ENCODE results near the gene MYT1.

Gene MYT1

GRCh38 chr20:64236137-64237088 lies 72.2 kb downstream of the MYT1 start:
- DNase-seq, result no peak

DNA sequence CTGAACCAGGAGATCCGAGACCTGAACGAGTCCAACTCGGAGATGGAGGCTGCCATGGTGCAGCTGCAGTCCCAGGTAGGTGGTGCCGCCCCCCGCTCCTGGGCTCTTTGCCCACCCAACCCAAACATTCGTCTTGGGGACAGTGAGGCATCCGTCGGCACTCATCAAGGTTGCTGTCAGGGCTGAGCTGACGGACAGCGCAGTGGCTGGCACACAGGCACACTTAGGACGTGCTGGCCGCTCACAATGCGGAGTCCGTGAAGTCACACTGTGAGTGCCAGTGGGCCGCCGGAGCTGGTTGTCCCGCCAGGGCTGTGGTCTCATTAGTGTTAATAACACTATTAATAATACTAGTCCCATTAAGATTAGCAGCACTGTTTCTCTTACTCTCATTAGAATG lies 73.1 kb downstream of the MYT1 start:
- no peak for DNase-seq

DNA sequence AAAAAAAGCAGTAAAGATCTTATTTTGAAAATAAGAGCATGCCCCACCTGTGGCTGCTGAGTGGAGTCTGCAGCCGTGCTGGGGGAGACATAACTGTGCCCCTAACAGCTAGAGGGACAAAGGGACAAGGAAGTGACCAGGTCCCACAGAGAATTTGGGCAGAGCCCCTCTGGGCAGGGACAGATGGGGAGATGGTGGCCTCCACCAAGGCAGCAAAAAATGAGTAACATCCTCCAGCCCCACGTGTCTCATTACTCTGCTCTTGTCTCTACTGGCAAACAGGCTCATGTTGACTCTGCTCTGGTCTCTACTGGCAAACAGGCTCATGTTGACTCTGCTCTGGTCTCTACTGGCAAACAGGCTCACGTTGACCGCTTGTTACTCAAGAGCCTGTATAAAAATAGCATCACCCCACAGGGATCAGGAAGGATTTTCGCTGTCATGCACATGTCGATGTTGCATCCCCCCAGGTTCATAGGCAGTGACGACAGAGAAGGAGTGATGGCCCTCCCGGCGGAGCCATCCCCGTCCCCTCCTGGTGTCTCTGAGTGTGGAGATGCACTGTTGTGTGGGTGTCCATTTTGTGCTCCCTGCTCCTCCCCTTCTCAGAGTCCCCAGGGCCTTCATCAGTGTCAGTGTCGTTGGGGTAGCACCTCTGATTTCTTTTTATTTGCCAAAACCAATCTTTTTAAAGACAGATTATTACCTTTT lies 74.0 kb downstream of the MYT1 start:
- DNase-seq, result no peak

DNA sequence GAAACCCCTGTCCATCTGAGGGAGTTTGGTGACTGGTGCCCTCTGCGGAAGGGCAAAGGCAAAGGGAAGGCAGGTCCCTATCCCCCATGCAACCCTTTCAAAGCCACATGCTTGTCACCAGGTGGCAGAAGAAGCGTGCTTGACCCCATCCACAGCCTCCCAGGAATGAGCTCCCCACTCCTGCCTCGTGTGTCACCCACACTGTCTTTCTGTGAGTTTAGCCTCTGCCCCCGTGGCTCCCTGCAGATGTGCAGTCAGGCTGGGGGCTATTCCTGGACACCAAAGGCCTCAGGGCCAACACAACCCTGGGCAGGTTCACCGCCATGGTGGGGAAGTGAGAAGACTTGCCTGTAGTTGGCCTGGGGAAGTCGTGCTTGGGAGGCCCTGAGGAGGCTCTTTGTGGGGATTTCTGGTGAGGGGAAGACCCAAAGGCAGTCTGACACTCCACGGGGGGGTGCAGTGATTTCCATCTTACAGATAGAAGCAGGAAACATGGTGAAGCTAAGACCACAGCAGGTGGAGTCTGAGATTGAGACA lies 74.7 kb downstream of the MYT1 start:
- DNase-seq, result no peak

DNA sequence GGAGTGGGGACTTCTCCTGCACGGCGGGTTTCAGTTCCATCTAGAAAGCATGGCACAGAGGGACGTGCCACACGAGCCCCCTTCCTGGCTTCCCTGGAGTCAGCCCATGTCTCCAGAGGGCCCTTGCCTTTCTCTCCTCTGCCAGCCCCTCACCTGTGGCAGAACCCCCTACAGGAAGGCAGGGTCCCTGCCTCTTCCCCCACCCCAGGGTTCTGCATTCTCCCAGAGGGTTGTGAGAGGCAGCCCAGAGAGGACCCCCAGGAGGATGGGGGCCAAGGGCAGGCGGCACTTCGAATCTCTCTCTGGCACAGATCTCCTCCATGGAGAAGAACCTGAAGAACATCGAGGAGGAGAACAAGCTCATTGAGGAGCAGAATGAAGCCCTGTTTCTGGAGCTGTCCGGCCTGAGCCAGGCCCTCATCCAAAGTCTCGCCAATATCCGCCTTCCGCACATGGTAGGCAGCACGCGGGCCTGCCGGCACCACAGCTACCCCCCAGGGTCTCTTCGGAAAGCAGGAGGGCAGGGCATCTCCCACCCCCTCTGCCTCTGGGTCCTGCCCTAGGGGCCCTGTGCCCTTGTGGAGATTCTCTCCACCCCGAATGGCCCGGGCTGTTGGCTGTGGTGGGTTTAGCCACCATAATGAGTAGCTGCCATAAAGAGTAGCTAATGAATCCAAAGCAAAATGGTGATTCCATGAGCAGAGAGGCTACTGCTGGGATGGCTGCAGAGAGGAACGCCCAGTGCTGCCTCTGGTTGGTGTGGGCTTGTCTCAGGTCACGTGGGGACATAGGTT lies 75.4 kb downstream of the MYT1 start:
- no peak for DNase-seq

GRCh38 chr20:64240243-64241015 lies 76.2 kb downstream of the MYT1 start:
- no peak for DNase-seq

DNA sequence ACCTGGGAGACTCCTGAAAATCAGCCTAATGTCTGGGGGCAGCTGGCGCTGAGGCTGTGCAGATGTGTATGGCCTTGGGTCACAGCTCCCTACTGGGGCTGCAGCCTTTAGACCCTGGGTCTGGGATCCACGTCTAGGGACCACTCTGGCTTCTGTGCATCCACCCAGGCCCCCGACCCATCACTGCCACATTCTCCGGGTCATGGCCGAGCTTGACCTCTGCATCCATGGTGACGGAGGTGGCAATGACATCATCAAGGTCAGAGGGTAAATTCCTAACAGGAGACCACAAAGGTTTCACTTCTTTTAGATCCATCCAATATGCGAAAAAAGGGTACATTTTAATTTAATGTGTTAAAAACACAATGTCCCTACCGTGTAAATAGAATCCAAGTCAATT lies 76.8 kb downstream of the MYT1 start:
- no peak for DNase-seq

DNA sequence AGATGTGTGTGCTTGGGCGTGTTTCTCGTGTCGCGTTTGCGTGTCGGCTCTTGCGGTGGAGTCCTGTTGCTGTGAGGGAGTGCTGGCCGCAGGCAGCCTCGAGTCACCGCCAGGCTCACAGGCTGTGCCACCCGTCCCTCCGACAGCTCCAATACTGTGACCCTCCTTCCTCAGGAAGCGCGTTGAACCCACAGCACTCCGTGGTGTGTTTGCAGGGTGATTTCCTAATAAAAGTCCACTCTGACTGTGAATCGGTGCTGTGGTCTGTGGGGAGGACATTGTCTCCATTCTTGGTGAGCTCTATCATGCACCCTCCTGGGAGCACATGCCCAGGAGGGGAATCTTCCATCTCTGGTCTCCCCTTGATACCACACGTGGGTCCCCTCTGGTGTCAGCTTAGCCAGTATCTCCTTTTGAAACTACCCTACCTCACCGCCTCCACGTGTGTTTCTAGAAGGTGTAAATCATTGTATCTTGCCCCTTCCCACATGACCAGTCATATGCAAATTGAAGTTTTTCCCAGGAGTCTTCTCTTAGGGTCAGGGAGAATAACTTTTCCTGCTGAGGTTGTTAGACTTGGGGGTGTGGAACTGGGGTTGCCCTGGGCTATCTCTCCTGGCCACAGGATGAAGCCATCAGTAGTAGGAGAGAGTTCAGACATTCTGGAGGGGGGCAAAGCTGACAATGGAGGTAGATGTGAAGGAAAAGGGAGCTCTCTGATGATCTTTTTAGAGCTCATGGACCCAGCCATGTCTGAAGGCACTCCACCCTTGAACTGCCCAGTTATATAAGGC lies 77.9 kb downstream of the MYT1 start:
- DNase-seq, result no peak

DNA sequence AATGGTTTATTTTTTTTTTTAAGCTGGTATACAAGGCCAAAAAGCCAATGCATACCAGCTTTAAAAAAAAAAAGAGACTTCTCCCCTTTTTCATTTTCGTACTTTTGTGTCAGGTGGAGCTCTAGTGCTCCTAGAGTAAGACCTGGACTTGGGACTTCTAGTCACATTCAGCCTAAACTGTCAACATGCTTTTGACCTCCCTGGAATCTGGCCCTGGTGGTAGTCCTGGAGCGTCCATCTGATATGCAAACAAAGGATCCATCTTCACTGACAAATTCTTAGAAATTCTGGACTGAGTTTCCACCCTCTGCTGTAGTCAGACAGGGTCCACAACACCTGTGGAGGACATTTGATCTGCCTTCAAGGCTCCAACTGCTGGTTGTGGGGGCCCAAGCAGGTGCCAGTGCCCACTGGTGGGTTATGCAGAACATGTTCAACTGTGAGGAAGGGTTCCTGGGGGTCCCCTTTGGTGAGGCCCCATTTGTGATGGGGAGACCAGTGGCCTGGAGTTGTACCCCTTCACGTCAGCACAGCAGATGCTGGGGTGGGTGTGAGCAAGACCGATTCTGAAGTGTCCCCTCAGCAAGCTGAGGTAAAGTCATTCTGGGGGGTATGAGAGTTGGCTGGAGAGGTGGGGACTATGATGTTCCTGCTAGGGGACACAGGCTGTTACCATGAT lies 78.7 kb downstream of the MYT1 start:
- DNase-seq, result no peak

GRCh38 chr20:64244281-64244805 lies 80.1 kb downstream of the MYT1 start:
- DNase-seq, result no peak

- DNase-seq, result no peak
Observed at GRCh38 chr20:64244870-64245603, 80.8 kb downstream of the MYT1 start.

DNA sequence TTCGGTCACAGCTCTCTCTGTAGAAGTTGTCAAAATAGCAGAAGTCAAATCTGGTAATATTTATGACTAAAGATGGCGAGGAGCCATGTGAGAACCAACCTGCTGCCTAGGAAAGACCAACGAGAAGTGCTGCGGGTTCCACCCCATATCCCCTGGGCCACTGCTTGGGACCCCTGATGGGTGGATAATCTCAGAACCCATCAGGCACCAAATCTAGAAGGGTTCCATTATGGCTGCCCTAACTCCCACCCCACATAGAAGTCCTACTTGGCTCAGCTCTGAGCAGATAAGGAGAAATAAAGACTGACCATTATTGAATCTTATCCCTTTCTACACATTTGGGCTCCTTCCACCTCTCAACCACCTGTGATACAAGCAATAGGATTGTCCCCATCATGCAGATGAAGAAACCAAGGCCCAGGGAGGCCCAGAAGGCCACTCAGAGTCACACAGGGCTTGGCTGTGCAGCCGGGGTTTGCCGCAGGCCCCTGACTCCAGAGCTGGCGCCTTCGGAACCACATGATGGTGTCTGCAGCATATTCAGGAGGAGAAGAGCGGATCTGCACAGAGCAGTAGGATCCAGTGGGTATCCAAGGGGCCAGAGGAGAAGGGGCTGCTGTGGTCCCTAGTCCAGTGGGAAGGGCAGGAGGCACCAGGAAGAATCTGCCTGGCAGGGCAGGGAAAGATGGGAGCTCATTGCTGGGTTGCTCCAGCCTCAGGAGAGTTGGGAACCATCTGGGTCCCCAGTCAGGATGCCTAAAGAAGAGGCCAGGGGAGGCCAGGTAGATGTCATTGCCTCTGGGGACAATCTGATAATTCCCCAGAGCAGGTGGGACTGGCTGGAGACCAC lies 81.7 kb downstream of the MYT1 start:
- no peak for DNase-seq

GRCh38 chr20:64246616-64247306 lies 82.5 kb downstream of the MYT1 start:
- no peak for DNase-seq

DNA sequence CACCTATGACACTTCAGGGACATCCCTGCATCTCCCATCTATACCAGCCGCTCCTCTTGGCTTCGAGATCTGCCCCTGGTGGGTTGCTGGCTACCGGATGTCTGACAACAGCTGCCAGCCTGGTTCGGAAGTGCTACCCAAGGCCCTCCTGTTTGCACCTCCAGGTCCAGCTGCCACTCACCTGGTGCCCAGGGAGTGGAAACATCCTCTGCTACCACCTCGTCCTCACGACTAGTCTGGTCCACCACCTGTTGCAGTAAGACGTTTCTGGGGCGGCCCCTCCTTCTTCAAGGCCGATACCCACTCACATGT lies 83.0 kb downstream of the MYT1 start:
- DNase-seq, result no peak

DNA sequence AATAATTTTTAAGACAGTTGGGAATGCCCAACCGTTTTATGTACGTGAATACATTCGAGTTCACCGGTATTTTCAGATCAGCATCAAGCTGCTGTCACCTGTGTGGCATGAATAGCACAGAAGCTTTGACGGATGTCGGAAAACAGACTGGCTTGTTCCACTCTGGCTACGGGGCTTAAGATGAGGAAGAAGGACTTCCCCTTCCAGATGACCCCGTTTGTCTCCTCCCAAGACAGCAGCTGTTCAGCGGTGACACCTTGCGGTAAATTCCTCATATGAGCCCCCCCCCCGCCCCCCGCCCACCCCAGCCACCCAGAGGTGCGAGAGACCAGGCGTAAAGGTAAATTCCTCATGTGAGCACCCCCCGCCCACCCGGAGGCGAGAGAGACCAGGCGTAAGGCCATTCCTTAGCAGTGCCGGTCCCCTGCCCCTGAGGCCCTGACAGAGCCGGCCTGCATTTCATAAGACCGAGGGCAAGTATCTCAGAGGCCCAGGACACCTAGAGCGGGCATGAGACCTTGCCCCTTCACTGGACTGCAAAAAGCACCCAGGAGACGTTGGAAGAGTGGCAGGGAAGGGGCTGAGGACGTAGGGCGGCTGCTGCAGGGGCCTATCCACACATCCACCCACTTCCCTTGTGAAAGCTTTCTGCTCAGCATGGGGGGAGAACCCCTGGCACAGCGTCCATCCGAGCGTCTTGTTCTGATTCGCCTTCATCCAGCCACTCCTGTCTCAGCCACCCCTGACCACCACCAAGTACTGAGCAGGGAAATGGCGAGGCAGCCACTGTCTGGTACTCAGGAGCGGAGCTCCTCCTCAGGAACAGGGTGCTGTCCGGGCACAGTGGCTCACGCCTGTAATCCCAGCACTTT lies 84.0 kb downstream of the MYT1 start:
- DNase-seq, result no peak

DNA sequence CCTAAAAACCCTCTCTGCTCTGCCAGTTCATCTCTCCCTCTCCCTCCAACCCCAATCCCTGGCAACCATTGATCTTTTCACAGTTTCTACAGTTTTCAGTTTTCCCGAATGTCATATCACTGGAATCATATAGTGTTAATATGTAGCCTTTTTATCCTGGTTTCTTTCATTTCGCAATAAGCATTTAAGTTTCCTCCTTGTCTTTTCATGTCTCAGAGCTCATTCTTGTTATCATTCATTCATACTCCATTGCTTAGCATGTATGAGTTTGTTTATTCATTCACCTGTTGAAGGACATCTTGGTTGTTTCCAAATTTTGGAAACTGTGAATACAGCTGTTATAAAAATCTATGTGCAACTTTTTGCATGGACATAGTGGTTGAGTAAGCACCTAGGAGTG lies 85.8 kb downstream of the MYT1 start:
- DNase-seq, result no peak

- no peak for DNase-seq
Observed at GRCh38 chr20:64253000-64253383, 88.7 kb downstream of the MYT1 start.
